A549 (cell line): ENCODE results near the gene CD300C. TPM values are rescaled to one million over a fixed set of nuclear protein-coding genes. Genes with fewer than 3 reads are reported as not detected.

ENCODE experiments used
- ATAC-seq, 2 experiments: fragments of 200-7000 bp in 1 of 2; fragments of >200 bp in 1 of 2; cut with Nextera tagmentation in 1 of 2; cut with Tn5 transposase in 1 of 2; 3 replicates each; pipeline versions ENCODE4 v1.8.0 to v1.9.1; 2018 to 2020; ENCODE audit warnings: mild to moderate bottlenecking in 1 of 2, moderate library complexity in 1 of 2
- CTCF ChIA-PET: fragments of 300-600 bp; sonication (Branson Sonifier 250); formaldehyde crosslinking; extraction: SDS; loops from one replicate; lab custom pipeline; 2021; ENCODE audit warnings: antibody characterized with exemption, inconsistent platforms; lab: Yijun Ruan, JAX
- POLR2A ChIA-PET: fragments of 350-600 bp; formaldehyde crosslinking; extraction: SDS; loops from one replicate; lab custom pipeline; 2021; ENCODE audit warnings: antibody characterized with exemption, inconsistent platforms; lab: Yijun Ruan, JAX
- DNase-seq, 2 experiments: peaks; one replicate each; pipeline versions ENCODE4 v3.0.0 to v3.0.0-alpha.2; 2011 to 2016; ENCODE audit warnings: low read depth in 1 of 2, low spot score in 1 of 2
- FAIRE-seq: peaks from 2 replicates; lab custom pipeline; 2011; peaks lifted over from hg19 to GRCh38; lab: Jason Lieb, UNC
- H3K27ac ChIP-seq, 2 experiments: fragments of >200 bp; sonication (Bioruptor Twin); formaldehyde crosslinking; 3 replicates each; pipeline ENCODE4 v1.5.1; 2016 to 2017
- H3K4me1 ChIP-seq: fragments of >200 bp; sonication (Bioruptor Twin); formaldehyde crosslinking; 3 replicates; pipeline ENCODE4 v1.6.1; 2016
- H3K4me2 ChIP-seq: fragments of >200 bp; sonication (Bioruptor Twin); formaldehyde crosslinking; 3 replicates; pipeline ENCODE4 v1.6.1; 2016
- H3K4me3 ChIP-seq: fragments of >200 bp; sonication (Bioruptor Twin); formaldehyde crosslinking; 3 replicates; pipeline ENCODE4 v1.5.1; 2016
- H3K9me3 ChIP-seq: fragments of >200 bp; sonication (Bioruptor Twin); formaldehyde crosslinking; 3 replicates; pipeline ENCODE4 v1.6.1; 2016
- BHLHE40 ChIP-seq: IDR thresholded peaks from 2 replicates; pipeline ENCODE4 v1.6.1; 2012; ENCODE audit warnings: low read depth, low read length, inconsistent platforms
- CHD4 ChIP-seq: fragments of 200-600 bp; sonication (generic); IDR thresholded peaks from 2 replicates; pipeline ENCODE4 v1.6.1; 2016; ENCODE audit warnings: antibody characterized with exemption, mild to moderate bottlenecking, borderline replicate concordance
- EHMT2 ChIP-seq: fragments of 200-600 bp; sonication (generic); IDR thresholded peaks from 2 replicates; pipeline ENCODE4 v1.6.1; 2016; ENCODE audit warnings: antibody characterized with exemption, low read depth, mild to moderate bottlenecking, moderate library complexity
- EP300 ChIP-seq, 2 experiments: fragments of >200 bp; sonication (Bioruptor Twin); formaldehyde crosslinking; IDR thresholded peaks; 2 replicates in 1 of 2; 3 replicates in 1 of 2; pipeline ENCODE4 v1.6.1; 2016 to 2017
- FOSL2 ChIP-seq, 2 experiments: fragments of 450-650 bp in 1 of 2; fragments of >200 bp in 1 of 2; sonication (Bioruptor Twin) in 1 of 2; formaldehyde crosslinking; IDR thresholded peaks; 2 replicates each; pipeline versions ENCODE4 v1.5.0 to v1.6.1; 2016 to 2020; ENCODE audit warnings: mild to moderate bottlenecking in 1 of 2, moderate library complexity in 1 of 2
- FOXS1 ChIP-seq: fragments of 250-450 bp; sonication (Bioruptor Pico); IDR thresholded peaks from 2 replicates; pipeline ENCODE4 v1.5.0; 2020; ENCODE audit warnings: mild to moderate bottlenecking, moderate library complexity
- GATA3 ChIP-seq: IDR thresholded peaks from 2 replicates; pipeline ENCODE4 v1.6.1; 2012; ENCODE audit warnings: borderline replicate concordance
- HOXB13 ChIP-seq: fragments of 250-450 bp; sonication (Bioruptor Pico); IDR thresholded peaks from 2 replicates; pipeline ENCODE4 v1.5.0; 2020; ENCODE audit warnings: low read depth, mild to moderate bottlenecking, moderate library complexity
- JUN ChIP-seq, 2 experiments: fragments of >200 bp; sonication (Bioruptor Twin); formaldehyde crosslinking; IDR thresholded peaks; 2 replicates in 1 of 2; 3 replicates in 1 of 2; pipeline ENCODE4 v1.6.1; 2016 to 2017
- JUNB ChIP-seq: fragments of >200 bp; sonication (Bioruptor Twin); formaldehyde crosslinking; IDR thresholded peaks from 2 replicates; pipeline ENCODE4 v1.6.1; 2016
- MAFK ChIP-seq: fragments of 450-650 bp; IDR thresholded peaks from 2 replicates; pipeline ENCODE4 v1.6.1; 2014; ENCODE audit not compliant: partially characterized antibody
- MAZ ChIP-seq: fragments of 150-350 bp; IDR thresholded peaks from 2 replicates; pipeline ENCODE4 v1.6.1; 2014; ENCODE audit warnings: antibody characterized with exemption, low read depth, low read length, borderline replicate concordance
- NFE2L2 ChIP-seq: fragments of 150-350 bp; conservative IDR thresholded peaks from 2 replicates; pipeline ENCODE4 v1.6.1; 2014; ENCODE audit warnings: low read length
- POLR2A ChIP-seq: IDR thresholded peaks from 2 replicates; pipeline ENCODE4 v1.6.1; 2012; ENCODE audit warnings: mild to moderate bottlenecking, low read length
- RAD21 ChIP-seq, 2 experiments: fragments of >200 bp in 1 of 2; sonication (Bioruptor Twin) in 1 of 2; formaldehyde crosslinking in 1 of 2; IDR thresholded peaks in 1 of 2; conservative IDR thresholded peaks in 1 of 2; 2 replicates in 1 of 2; 3 replicates in 1 of 2; pipeline ENCODE4 v1.6.1; 2012 to 2018; ENCODE audit warnings: inconsistent platforms in 1 of 2
- TFCP2L1 ChIP-seq: fragments of 250-450 bp; sonication (Bioruptor Pico); IDR thresholded peaks from 2 replicates; pipeline ENCODE4 v1.5.0; 2021; ENCODE audit warnings: mild to moderate bottlenecking
- WGBS: methylation state at CpG from one replicate; pipeline ENCODE4 v1.1.6; 2017; ENCODE audit errors: missing lambda C conversion rate; 5-methylcytosine and 5-hydroxymethylcytosine counted together
- polyA plus RNA-seq, 4 experiments: library from polyadenylated mRNA; depleted of rRNA in 3 of 4; stranded (reverse); fragments of >200 nt; fragmentation: RNase III in 1 of 4; extraction: RNeasy Plus Mini Kit Qiagen cat#74134 plus additional on column Dnase treatment in 1 of 4; gene quantifications; 2 replicates in 3 of 4; 3 replicates in 1 of 4; pipeline ENCODE4 v1.2.3, GENCODE V29; 2011 to 2017
- TF ChIP-seq, protein P1 (sequence below): fragments of 250-450 bp; sonication (Bioruptor Pico); IDR thresholded peaks from 2 replicates; pipeline ENCODE4 v1.5.0; 2021; ENCODE audit warnings: mild to moderate bottlenecking, moderate library complexity, borderline replicate concordance
- TF ChIP-seq, protein P2 (sequence below): IDR thresholded peaks from 2 replicates; pipeline ENCODE4 v1.6.1; 2012
- TF ChIP-seq, protein P3 (sequence below): fragments of 250-450 bp; sonication (Bioruptor Pico); IDR thresholded peaks from 2 replicates; pipeline ENCODE4 v1.5.0; 2020; ENCODE audit warnings: low read depth, mild to moderate bottlenecking, moderate library complexity
- TF ChIP-seq, protein P4 (sequence below): fragments of >200 bp; sonication (Bioruptor Twin); formaldehyde crosslinking; IDR thresholded peaks from 3 replicates; pipeline ENCODE4 v1.6.1; 2016
- TF ChIP-seq, protein P5 (sequence below): IDR thresholded peaks from 2 replicates; pipeline ENCODE4 v1.6.1; 2012; ENCODE audit warnings: low read depth, borderline replicate concordance

CD300C gene
- polyA plus RNA-seq, 2 of the 4 experiments (the other 2 are of a cell fraction): not detected

DNA sequence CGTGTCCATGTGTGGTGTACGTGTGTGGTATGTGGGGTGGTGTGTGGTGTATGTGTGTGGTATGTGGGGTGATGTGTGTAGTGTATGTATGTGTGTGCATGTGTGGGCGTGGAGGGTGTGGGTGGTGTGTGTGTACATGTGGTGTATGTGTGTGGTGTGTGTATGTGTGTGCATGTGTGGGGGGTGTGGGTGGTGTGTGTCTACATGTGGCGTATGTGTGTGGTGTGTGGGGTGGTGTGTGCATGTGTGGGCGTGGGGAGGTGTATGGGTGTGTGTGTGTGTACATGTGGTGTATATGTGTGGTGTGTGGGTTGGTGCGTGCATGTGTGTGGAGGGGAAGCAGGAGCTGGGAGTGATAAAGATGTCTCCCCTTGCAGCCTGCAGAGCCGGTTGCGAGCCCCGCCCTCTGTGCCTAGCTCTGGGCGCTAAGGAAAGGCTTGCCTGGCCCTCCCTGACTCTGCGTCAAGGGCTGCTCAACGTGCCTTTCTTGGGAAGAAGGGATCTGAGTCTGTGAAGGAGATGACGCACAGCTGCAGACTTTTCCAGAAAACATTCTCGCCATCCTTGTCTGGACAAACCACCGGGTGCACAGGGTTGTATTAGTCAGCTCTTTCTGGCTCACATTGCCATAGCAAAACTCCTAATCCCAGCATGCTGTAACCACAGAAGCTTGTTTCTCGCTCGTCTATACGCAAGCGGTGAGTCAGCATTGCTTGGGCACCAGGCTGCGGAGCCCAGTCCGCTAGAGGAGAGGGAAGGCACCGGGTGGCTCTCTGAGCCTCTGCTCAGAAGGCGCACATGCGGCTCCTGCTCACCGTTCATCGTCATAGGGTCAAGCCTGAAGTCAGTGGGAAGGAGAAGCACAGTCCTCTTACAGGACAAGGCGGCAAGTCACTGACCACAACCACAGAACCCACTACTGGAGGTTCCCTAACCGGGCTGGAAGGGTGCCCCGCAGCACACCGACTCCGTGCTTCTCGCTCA is 23.4 kb upstream of the CD300C start:
- TF ChIP-seq, protein P1, sequence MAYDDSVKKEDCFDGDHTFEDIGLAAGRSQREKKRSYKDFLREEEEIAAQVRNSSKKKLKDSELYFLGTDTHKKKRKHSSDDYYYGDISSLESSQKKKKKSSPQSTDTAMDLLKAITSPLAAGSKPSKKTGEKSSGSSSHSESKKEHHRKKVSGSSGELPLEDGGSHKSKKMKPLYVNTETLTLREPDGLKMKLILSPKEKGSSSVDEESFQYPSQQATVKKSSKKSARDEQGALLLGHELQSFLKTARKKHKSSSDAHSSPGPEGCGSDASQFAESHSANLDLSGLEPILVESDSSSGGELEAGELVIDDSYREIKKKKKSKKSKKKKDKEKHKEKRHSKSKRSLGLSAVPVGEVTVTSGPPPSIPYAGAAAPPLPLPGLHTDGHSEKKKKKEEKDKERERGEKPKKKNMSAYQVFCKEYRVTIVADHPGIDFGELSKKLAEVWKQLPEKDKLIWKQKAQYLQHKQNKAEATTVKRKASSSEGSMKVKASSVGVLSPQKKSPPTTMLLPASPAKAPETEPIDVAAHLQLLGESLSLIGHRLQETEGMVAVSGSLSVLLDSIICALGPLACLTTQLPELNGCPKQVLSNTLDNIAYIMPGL: no peak
- no peak for TF ChIP-seq MAZ
- no peak for TF ChIP-seq HOXB13 (CRISPR knock-in tag)
- TF ChIP-seq BHLHE40: no peak
- TF ChIP-seq FOXS1 (CRISPR knock-in tag): no peak
- TF ChIP-seq FOSL2 (IDR thresholded peaks at IDR 0.05): 0 out of 2 replicates have a peak, but pooled peaks have one; percentile 24
- peak; percentile 92 for TF ChIP-seq FOSL2 (CRISPR knock-in tag; IDR thresholded peaks at IDR 0.05)
- no peak for TF ChIP-seq EHMT2
- no peak for TF ChIP-seq CHD4
- peak; percentile 35; the same call in 1 of the 2 replicates for TF ChIP-seq POLR2A
- TF ChIP-seq NFE2L2: peak; percentile 48; the same call in 1 of the 2 replicates
- TF ChIP-seq JUNB: peak; percentile 54; the same call in 1 of the 2 replicates
- TF ChIP-seq, protein P2, sequence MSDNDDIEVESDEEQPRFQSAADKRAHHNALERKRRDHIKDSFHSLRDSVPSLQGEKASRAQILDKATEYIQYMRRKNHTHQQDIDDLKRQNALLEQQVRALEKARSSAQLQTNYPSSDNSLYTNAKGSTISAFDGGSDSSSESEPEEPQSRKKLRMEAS: peak; percentile 96
- peak in 1 of 2 experiments; percentile 74; a peak in 1 of 5 replicates for TF ChIP-seq EP300 (IDR thresholded peaks at IDR 0.05)
- TF ChIP-seq, protein P3, sequence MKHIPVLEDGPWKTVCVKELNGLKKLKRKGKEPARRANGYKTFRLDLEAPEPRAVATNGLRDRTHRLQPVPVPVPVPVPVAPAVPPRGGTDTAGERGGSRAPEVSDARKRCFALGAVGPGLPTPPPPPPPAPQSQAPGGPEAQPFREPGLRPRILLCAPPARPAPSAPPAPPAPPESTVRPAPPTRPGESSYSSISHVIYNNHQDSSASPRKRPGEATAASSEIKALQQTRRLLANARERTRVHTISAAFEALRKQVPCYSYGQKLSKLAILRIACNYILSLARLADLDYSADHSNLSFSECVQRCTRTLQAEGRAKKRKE (CRISPR knock-in tag): 0 out of 2 replicates have a peak, but pooled peaks have one; percentile 32
- peak in 1 of 2 experiments; percentile 77; a peak in 3 of 5 replicates for TF ChIP-seq JUN (IDR thresholded peaks at IDR 0.05)
- TF ChIP-seq TFCP2L1 (CRISPR knock-in tag): no peak
- TF ChIP-seq, protein P4, sequence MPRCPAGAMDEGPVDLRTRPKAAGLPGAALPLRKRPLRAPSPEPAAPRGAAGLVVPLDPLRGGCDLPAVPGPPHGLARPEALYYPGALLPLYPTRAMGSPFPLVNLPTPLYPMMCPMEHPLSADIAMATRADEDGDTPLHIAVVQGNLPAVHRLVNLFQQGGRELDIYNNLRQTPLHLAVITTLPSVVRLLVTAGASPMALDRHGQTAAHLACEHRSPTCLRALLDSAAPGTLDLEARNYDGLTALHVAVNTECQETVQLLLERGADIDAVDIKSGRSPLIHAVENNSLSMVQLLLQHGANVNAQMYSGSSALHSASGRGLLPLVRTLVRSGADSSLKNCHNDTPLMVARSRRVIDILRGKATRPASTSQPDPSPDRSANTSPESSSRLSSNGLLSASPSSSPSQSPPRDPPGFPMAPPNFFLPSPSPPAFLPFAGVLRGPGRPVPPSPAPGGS: no peak
- TF ChIP-seq, protein P5, sequence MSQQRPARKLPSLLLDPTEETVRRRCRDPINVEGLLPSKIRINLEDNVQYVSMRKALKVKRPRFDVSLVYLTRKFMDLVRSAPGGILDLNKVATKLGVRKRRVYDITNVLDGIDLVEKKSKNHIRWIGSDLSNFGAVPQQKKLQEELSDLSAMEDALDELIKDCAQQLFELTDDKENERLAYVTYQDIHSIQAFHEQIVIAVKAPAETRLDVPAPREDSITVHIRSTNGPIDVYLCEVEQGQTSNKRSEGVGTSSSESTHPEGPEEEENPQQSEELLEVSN: peak; percentile 94
- peak; percentile 37; the same call in 1 of the 2 replicates for TF ChIP-seq GATA3
- no peak for TF ChIP-seq RAD21 (conservative IDR thresholded peaks at IDR 0.05 in 1 of 2, IDR thresholded peaks at IDR 0.05 in 1 of 2)
- peak; percentile 98 for TF ChIP-seq MAFK
- FAIRE-seq: peak; percentile 95
- no peak overlapping the region for H3K4me3 ChIP-seq
- ChIA-PET CTCF (interaction anchor here (0.7 to 3.0 kb wide), 14 partner anchors 10 to 222 kb away, joined by 3 to 28 read pairs (median 4); partner anchors contain the start of genes CD300C, CD300LD and RAB37), POLR2A (interaction anchor here (0.6 to 1.0 kb wide), 8 partner anchors 11 to 152 kb away, joined by 3 to 5 read pairs (median 3); no protein-coding TSS in a partner anchor)
- WGBS: 44% methylated on average over 32 of the region's 32 CpGs
- peaks cover 27% of the 10 kb centered on the region for H3K4me1 ChIP-seq
- H3K27ac ChIP-seq: peak overlapping the region; percentile 64 to 90
- peak; percentile 71 to 94 for DNase-seq
- peak; percentile 91 to 95 for ATAC-seq
- H3K9me3 ChIP-seq: no peaks in the 10 kb centered on the region; the same call in 2 of the 3 replicates
- peak overlapping the region; percentile 34 for H3K4me2 ChIP-seq
